Spinal cord (tissue), 10 donors: ENCODE results near the gene IQGAP2. TPM values are rescaled to one million over a fixed set of nuclear protein-coding genes. Genes with fewer than 3 reads are reported as not detected.

Source experiments
- DNase-seq, 6 donors: peaks; one replicate each; pipeline versions ENCODE4 v3.0.0 to v3.0.0-alpha.2; 2013 to 2015; ENCODE audit warnings: low spot score in 6 of 6, low read depth in 4 of 6
- H3K27ac ChIP-seq: one replicate; pipeline ENCODE4 v1.5.1; 2013; ENCODE audit warnings: low read depth, low read length, control low read depth
- H3K27me3 ChIP-seq: one replicate; pipeline ENCODE4 v1.6.1; 2013; ENCODE audit warnings: low read length; ENCODE audit not compliant: control insufficient read depth, insufficient read depth
- H3K36me3 ChIP-seq: one replicate; pipeline ENCODE4 v1.6.1; 2013; ENCODE audit warnings: low read length; ENCODE audit not compliant: control insufficient read depth, insufficient read depth
- H3K4me1 ChIP-seq: one replicate; pipeline ENCODE4 v1.6.1; 2013; ENCODE audit warnings: low read length; ENCODE audit not compliant: control insufficient read depth, insufficient read depth
- H3K4me3 ChIP-seq: one replicate; pipeline ENCODE4 v1.5.1; 2013; ENCODE audit warnings: low read depth, low read length, control low read depth
- H3K9me3 ChIP-seq: one replicate; pipeline ENCODE4 v1.6.1; 2013; ENCODE audit warnings: low read length; ENCODE audit not compliant: control insufficient read depth, insufficient read depth
- WGBS: methylation state at CpG from one replicate; pipeline ENCODE4 v1.1.5; 2013; ENCODE audit warnings: missing lambda C conversion rate; ENCODE audit not compliant: insufficient coverage; 5-methylcytosine and 5-hydroxymethylcytosine counted together
- polyA plus RNA-seq, 2 donors: library from polyadenylated mRNA; unstranded; fragments of 120-200 nt; gene quantifications; one replicate each; pipeline ENCODE4 v1.2.1, GENCODE V29; 2013; ENCODE audit not compliant: insufficient read length in 2 of 2
- total RNA-seq, 2 donors: library from RNA; depleted of rRNA in 1 of 2; stranded (reverse); fragments of 120-200 nt in 1 of 2; fragments of >200 nt in 1 of 2; gene quantifications; one replicate each; pipeline versions ENCODE4 v1.2.3 to v1.2.4, GENCODE V29; 2013 to 2014
- donor health status: healthy.

The IQGAP2 gene
- total and polyA plus RNA-seq, 4 donors: 10.5 to 21.6 (median 15.1) TPM

- DNase-seq: peak in 2 of 6 donors; percentile 67 to 69
- Histone ChIP-seq H3K36me3 (no peaks in the 10 kb centered on the region), H3K9me3 (no peaks in the 10 kb centered on the region), H3K4me1 (no peaks in the 10 kb centered on the region), H3K4me3 (no peak overlapping the region), H3K27ac (no peak overlapping the region), H3K27me3 (no peaks in the 10 kb centered on the region)
- no CpG with 5 or more reads among the region's 7 CpGs for WGBS
These were observed 87.0 kb downstream of the IQGAP2 start for GRCh38 chr5:76489877-76490688.

- no peak overlapping the region for H3K27ac ChIP-seq
- H3K4me3 ChIP-seq: no peak overlapping the region
- H3K27me3 ChIP-seq: no peaks in the 10 kb centered on the region
- H3K36me3 ChIP-seq: no peaks in the 10 kb centered on the region
- no peaks in the 10 kb centered on the region for H3K9me3 ChIP-seq
- no peaks in the 10 kb centered on the region for H3K4me1 ChIP-seq
- no peak for DNase-seq
These were observed 87.9 kb downstream of the IQGAP2 start for GRCh38 chr5:76490960-76491359.

GRCh38 chr5:76492819-76493189, 89.7 kb downstream of the IQGAP2 start:
- DNase-seq: no peak
- H3K4me3 ChIP-seq: no peak overlapping the region
- no peaks in the 10 kb centered on the region for H3K4me1 ChIP-seq
- no peaks in the 10 kb centered on the region for H3K27me3 ChIP-seq
- 70% methylated on average over 4 of the region's 6 CpGs for WGBS
- no peaks in the 10 kb centered on the region for H3K36me3 ChIP-seq
- no peaks in the 10 kb centered on the region for H3K9me3 ChIP-seq
- no peak overlapping the region for H3K27ac ChIP-seq

- Histone ChIP-seq H3K4me3 (no peak overlapping the region), H3K36me3 (no peaks in the 10 kb centered on the region), H3K9me3 (no peaks in the 10 kb centered on the region), H3K27me3 (no peaks in the 10 kb centered on the region), H3K4me1 (no peaks in the 10 kb centered on the region), H3K27ac (no peak overlapping the region)
- 70% methylated on average over 5 of the region's 8 CpGs for WGBS
- no peak for DNase-seq
These were observed 90.2 kb downstream of the IQGAP2 start for GRCh38 chr5:76493190-76493837.

GRCh38 chr5:76494201-76494600, 91.1 kb downstream of the IQGAP2 start:
- no CpG with 5 or more reads among the region's 4 CpGs for WGBS
- Histone ChIP-seq H3K9me3 (no peaks in the 10 kb centered on the region), H3K4me3 (no peak overlapping the region), H3K36me3 (no peaks in the 10 kb centered on the region), H3K27me3 (no peaks in the 10 kb centered on the region), H3K27ac (no peak overlapping the region), H3K4me1 (no peaks in the 10 kb centered on the region)
- no peak for DNase-seq

- 94% methylated on average over 2 of the region's 4 CpGs for WGBS
- Histone ChIP-seq H3K9me3 (no peaks in the 10 kb centered on the region), H3K27me3 (no peaks in the 10 kb centered on the region), H3K36me3 (no peaks in the 10 kb centered on the region), H3K27ac (no peak overlapping the region), H3K4me1 (no peaks in the 10 kb centered on the region), H3K4me3 (no peak overlapping the region)
- DNase-seq: no peak
These were observed 92.8 kb downstream of the IQGAP2 start for GRCh38 chr5:76495870-76496269.

- Histone ChIP-seq H3K27me3 (no peaks in the 10 kb centered on the region), H3K36me3 (no peaks in the 10 kb centered on the region), H3K27ac (no peak overlapping the region), H3K4me1 (peaks cover 4% of the 10 kb centered on the region), H3K4me3 (no peak overlapping the region), H3K9me3 (no peaks in the 10 kb centered on the region)
- WGBS: no CpG with 5 or more reads among the region's 4 CpGs
- no peak for DNase-seq
These were observed 94.0 kb downstream of the IQGAP2 start for GRCh38 chr5:76497065-76497460.

GRCh38 chr5:76497986-76498717, 95.1 kb downstream of the IQGAP2 start:
- no peak overlapping the region for H3K27ac ChIP-seq
- 69% methylated on average over 2 of the region's 4 CpGs for WGBS
- H3K36me3 ChIP-seq: no peaks in the 10 kb centered on the region
- peaks cover 4% of the 10 kb centered on the region for H3K4me1 ChIP-seq
- no peaks in the 10 kb centered on the region for H3K27me3 ChIP-seq
- no peak for DNase-seq
- H3K9me3 ChIP-seq: no peaks in the 10 kb centered on the region
- no peak overlapping the region for H3K4me3 ChIP-seq

- Histone ChIP-seq H3K4me1 (peaks cover 4% of the 10 kb centered on the region), H3K36me3 (no peaks in the 10 kb centered on the region), H3K9me3 (no peaks in the 10 kb centered on the region), H3K4me3 (no peak overlapping the region), H3K27ac (no peak overlapping the region), H3K27me3 (no peaks in the 10 kb centered on the region)
- DNase-seq: peak in 1 of 6 donors; percentile 63
- WGBS: no CpG with 5 or more reads among the region's 2 CpGs
These were observed 96.5 kb downstream of the IQGAP2 start for GRCh38 chr5:76499507-76500161.
